ENCODE measurements around the gene SHH. TPM values are rescaled to one million over a fixed set of nuclear protein-coding genes. Genes with fewer than 3 reads are reported as not detected.

Gene SHH
- total RNA-seq, 1 donor from 2014 or later, result 7.3 TPM

DNA sequence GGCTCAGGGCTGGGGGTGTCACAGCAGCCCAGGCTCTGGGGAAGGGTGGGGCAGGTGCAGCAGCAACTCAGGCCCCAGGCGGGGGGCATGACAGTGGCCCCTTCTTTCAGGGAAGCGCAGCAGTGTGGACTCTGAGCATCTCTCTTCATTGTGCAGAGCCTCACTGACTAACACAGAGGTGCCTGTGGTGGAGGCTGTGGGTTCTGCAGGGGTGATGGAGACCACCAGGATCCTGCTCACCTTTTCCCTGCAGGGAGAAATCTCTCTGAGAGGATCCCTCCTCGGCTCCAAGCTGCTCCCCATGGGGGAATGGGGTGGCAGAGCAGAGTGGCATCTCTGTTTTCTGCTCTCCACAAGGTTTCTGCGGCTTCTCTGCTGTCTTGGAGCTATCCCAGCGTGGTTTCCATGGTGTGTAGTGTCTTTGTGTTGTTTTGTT is 37.8 kb upstream of the SHH start:
- ATAC-seq, result no peak
- intact Hi-C loops (cut with DNase I), result no loop called here
- DNase-seq, result no peak
- no peaks in the 10 kb centered on the region for H3K27me3 ChIP-seq (ENCODE audit: low read depth)
- no peak overlapping the region for H3K4me3 ChIP-seq
- H3K9me3 ChIP-seq, result peaks cover under 1% of the 10 kb centered on the region
- peaks cover under 1% of the 10 kb centered on the region for H3K4me1 ChIP-seq
- no peak overlapping the region for H3K27ac ChIP-seq
- no peaks in the 10 kb centered on the region for H3K36me3 ChIP-seq
- TF ChIP-seq, protein P1, sequence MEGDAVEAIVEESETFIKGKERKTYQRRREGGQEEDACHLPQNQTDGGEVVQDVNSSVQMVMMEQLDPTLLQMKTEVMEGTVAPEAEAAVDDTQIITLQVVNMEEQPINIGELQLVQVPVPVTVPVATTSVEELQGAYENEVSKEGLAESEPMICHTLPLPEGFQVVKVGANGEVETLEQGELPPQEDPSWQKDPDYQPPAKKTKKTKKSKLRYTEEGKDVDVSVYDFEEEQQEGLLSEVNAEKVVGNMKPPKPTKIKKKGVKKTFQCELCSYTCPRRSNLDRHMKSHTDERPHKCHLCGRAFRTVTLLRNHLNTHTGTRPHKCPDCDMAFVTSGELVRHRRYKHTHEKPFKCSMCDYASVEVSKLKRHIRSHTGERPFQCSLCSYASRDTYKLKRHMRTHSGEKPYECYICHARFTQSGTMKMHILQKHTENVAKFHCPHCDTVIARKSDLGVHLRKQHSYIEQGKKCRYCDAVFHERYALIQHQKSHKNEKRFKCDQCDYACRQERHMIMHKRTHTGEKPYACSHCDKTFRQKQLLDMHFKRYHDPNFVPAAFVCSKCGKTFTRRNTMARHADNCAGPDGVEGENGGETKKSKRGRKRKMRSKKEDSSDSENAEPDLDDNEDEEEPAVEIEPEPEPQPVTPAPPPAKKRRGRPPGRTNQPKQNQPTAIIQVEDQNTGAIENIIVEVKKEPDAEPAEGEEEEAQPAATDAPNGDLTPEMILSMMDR (IDR thresholded peaks at IDR 0.05), result no peak

DNA sequence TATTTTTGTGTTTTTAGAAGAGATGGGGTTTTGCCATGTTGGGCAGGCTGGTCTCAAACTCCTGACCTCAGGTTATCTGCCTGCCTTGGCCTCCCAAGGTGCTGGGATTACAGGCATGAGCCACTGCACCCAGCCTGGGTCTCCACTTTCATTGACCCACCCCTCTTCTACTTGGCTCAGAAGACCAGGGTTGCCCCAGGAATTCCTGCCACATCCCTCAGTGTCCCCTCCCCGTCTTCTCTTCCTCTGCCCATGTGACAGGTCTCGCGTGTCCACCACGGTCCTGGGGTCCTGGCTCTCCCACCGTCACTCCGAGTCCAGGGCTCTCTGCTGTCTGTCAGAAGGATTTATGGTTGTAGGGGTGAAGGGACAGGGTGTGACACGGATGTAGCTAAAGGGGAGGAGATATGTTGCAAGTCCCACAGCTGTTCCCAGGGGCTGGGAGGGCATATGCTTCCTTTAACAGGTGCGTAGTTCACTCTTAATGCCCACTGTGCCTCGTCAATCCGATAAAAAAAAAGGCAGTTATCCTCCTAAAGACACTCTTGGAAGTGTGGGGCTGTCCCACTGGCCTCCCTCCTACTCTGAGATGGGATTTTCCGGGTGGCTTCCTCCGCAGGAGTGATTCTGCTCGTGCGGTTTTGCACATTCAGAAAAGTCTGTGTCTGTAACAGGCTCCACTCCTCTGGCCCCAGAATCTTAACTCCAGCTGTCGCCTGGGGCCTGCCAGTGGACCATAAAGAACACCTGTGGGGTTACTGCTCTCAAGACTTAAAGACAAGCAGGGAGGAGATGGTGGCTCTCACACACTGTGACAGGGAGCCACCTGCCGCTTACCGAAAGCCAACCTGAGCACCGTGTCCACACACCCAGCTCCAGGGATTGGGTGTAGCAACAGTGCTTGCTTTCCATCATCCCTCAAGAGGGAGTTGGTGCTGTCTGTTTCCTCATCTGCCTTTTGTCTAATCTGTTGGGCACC is 36.7 kb upstream of the SHH start:
- Histone ChIP-seq H3K4me3 (no peak overlapping the region), H3K27ac (no peak overlapping the region), H3K9me3 (no peaks in the 10 kb centered on the region), H3K36me3 (no peaks in the 10 kb centered on the region), H3K4me1 (peaks cover 7% of the 10 kb centered on the region), H3K27me3 (ENCODE audit: low read depth) (no peaks in the 10 kb centered on the region)
- DNase-seq, result no peak
- ATAC-seq, result no peak
- TF ChIP-seq, protein P1 (IDR thresholded peaks at IDR 0.05), result no peak
- intact Hi-C loops (cut with DNase I), result no loop called here

DNA sequence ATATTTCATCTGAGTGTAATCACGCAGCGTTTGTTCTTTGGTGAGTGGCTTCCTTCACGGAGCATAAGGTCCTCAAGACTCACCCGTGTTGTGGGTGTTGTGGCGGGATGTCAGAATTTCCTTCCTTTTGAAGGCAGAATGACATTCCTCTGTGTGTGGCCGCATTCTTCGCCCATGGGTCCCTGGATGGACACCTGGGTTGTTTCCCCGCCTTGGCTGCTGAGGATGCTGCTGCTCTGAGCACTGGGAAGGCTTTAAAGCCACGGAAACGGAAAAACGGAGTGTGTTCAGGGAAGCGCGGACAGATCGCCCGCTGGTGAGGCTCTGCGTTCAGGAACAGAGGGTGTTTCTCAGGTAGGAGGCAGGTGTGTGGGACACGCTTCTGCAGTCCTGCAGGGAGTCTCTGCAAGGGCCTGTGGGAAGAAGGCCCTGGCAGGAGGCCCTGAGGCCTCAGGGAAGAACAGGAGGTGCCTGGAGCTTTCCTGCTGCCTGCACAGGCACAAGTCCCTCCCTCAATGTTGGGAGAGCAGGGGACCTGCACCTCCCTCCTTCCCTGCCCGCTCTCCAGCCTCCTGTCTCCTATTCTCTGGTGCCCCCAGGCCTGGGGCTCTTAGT is 35.7 kb upstream of the SHH start:
- no peak overlapping the region for H3K27ac ChIP-seq
- TF ChIP-seq, protein P1 (IDR thresholded peaks at IDR 0.05), result no peak
- intact Hi-C loops (cut with DNase I), result no loop called here
- H3K4me3 ChIP-seq, result no peak overlapping the region
- H3K9me3 ChIP-seq, result no peaks in the 10 kb centered on the region
- ATAC-seq (no peak), DNase-seq (no peak)
- H3K36me3 ChIP-seq, result no peaks in the 10 kb centered on the region
- peaks cover 7% of the 10 kb centered on the region for H3K4me1 ChIP-seq
- no peaks in the 10 kb centered on the region for H3K27me3 ChIP-seq (ENCODE audit: low read depth)

DNA sequence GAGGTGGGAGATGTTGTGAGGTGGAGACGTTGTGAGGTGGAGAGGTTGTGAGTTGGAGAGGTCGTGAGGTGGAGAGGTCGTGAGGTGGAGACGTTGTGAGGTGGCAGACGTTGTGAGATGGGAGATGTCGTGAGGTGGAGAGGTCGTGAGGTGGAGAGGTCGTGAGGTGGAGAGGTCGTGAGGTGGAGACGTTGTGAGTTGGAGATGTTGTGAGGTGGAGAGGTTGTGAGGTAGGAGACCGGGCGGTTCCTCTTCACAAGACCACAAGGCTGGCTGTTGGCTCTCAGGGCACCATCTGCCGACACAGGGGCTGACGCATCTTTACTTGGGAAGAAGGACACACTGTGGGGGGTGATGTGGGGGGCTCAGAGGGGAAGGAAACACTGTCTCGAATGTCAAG is 34.7 kb upstream of the SHH start:
- ATAC-seq (no peak), DNase-seq (no peak)
- no peaks in the 10 kb centered on the region for H3K9me3 ChIP-seq
- no peak overlapping the region for H3K27ac ChIP-seq
- H3K27me3 ChIP-seq (ENCODE audit: low read depth), result peaks cover 6% of the 10 kb centered on the region
- no peaks in the 10 kb centered on the region for H3K36me3 ChIP-seq
- intact Hi-C loops (cut with DNase I), result no loop called here
- H3K4me1 ChIP-seq, result peaks cover 7% of the 10 kb centered on the region
- TF ChIP-seq, protein P1 (IDR thresholded peaks at IDR 0.05), result no peak
- H3K4me3 ChIP-seq, result no peak overlapping the region

DNA sequence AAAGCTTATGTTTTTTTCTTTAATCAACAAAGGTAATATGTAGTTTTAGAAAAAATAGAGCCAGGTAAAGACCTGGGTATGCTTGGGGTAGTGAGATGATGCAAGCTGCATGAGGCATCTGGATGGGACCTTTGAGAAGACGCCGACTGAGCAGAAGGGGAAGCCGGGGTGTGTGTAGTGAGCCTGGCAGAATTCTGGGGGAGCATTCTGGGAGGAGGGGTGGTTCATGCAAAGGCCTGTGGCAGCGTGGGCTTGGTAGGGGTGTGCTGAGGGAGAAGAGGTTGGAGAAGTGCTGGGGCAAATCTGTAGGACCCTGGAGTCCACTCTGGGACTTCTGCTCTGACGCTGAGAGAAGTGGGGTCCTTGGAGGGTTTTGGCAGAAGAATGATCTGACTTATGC is 33.9 kb upstream of the SHH start:
- no peak for ATAC-seq
- DNase-seq, result no peak

More for the DNA sequence above, 33.9 kb upstream of the SHH start:
- Histone ChIP-seq H3K27ac (no peak overlapping the region), H3K9me3 (no peaks in the 10 kb centered on the region), H3K4me1 (peaks cover 7% of the 10 kb centered on the region), H3K36me3 (no peaks in the 10 kb centered on the region), H3K4me3 (no peak overlapping the region), H3K27me3 (ENCODE audit: low read depth) (peaks cover 6% of the 10 kb centered on the region)
- intact Hi-C loops (cut with DNase I), result no loop called here
- TF ChIP-seq, protein P1 (IDR thresholded peaks at IDR 0.05), result no peak
